Activated naive CD8-positive, alpha-beta T cell treated with anti-CD3 and anti-CD28 coated beads, Interleukin-2, amount 50 U/mL, for 24 hours (primary cell): ENCODE results near the gene GNA14.

Source experiments
- ATAC-seq: fragments of 150-1000 bp; cut with Tn5 transposase; one replicate; pipeline ENCODE4 v1.10.0; 2021
- DNase-seq: peaks from one replicate; pipeline ENCODE4 v3.0.0; 2021
- H3K27ac Mint-ChIP-seq: one replicate; pipeline ENCODE4 v1.8.0; 2021; ENCODE audit warnings: mild to moderate bottlenecking, mixed read lengths
- H3K27me3 Mint-ChIP-seq: one replicate; pipeline ENCODE4 v1.8.0; 2021; ENCODE audit warnings: mixed read lengths
- H3K36me3 Mint-ChIP-seq: one replicate; pipeline ENCODE4 v1.8.0; 2021; ENCODE audit warnings: low read depth, mixed read lengths
- H3K4me1 Mint-ChIP-seq: one replicate; pipeline ENCODE4 v1.8.0; 2021; ENCODE audit warnings: mixed read lengths
- H3K4me3 Mint-ChIP-seq: one replicate; pipeline ENCODE4 v1.8.0; 2021; ENCODE audit warnings: mild to moderate bottlenecking, moderate library complexity, mixed read lengths
- H3K9me3 Mint-ChIP-seq: one replicate; pipeline ENCODE4 v1.8.0; 2021; ENCODE audit warnings: mixed read lengths

GNA14 gene

GRCh38 chr9:77486463-77486862 lies 161.7 kb downstream of the GNA14 start:
- no peak overlapping the region for H3K4me3 Mint-ChIP-seq
- peaks cover 14% of the 10 kb centered on the region for H3K4me1 Mint-ChIP-seq
- DNase-seq, result no peak
- H3K27ac Mint-ChIP-seq, result no peak overlapping the region
- no peaks in the 10 kb centered on the region for H3K36me3 Mint-ChIP-seq
- peaks cover 2% of the 10 kb centered on the region for H3K27me3 Mint-ChIP-seq
- H3K9me3 Mint-ChIP-seq, result peaks cover 4% of the 10 kb centered on the region
- no peak for ATAC-seq

GRCh38 chr9:77475641-77476473 lies 172.3 kb downstream of the GNA14 start:
- DNase-seq (peak; percentile 27), ATAC-seq (peak; percentile 96)
- Mint-ChIP-seq H3K27ac (peak overlapping the region; percentile 84), H3K36me3 (no peaks in the 10 kb centered on the region), H3K4me1 (peaks cover 22% of the 10 kb centered on the region), H3K27me3 (no peaks in the 10 kb centered on the region), H3K9me3 (peaks cover 4% of the 10 kb centered on the region), H3K4me3 (peak overlapping the region; percentile 3)

- no peak for ATAC-seq
- H3K27me3 Mint-ChIP-seq, result no peaks in the 10 kb centered on the region
- H3K9me3 Mint-ChIP-seq, result peaks cover 4% of the 10 kb centered on the region
- H3K27ac Mint-ChIP-seq, result no peak overlapping the region
- H3K4me1 Mint-ChIP-seq, result peaks cover 22% of the 10 kb centered on the region
- H3K36me3 Mint-ChIP-seq, result no peaks in the 10 kb centered on the region
- DNase-seq, result no peak
- H3K4me3 Mint-ChIP-seq, result no peak overlapping the region
Observed at GRCh38 chr9:77474936-77475335, 173.2 kb downstream of the GNA14 start.

GRCh38 chr9:77472646-77473045 lies 175.5 kb downstream of the GNA14 start:
- DNase-seq, result no peak
- no peak for ATAC-seq
- no peaks in the 10 kb centered on the region for H3K27me3 Mint-ChIP-seq
- no peak overlapping the region for H3K4me3 Mint-ChIP-seq
- H3K36me3 Mint-ChIP-seq, result no peaks in the 10 kb centered on the region
- H3K27ac Mint-ChIP-seq, result no peak overlapping the region
- H3K4me1 Mint-ChIP-seq, result peaks cover 22% of the 10 kb centered on the region
- H3K9me3 Mint-ChIP-seq, result no peaks in the 10 kb centered on the region

GRCh38 chr9:77471572-77471971 lies 176.6 kb downstream of the GNA14 start:
- Mint-ChIP-seq H3K36me3 (no peaks in the 10 kb centered on the region), H3K4me1 (peaks cover 14% of the 10 kb centered on the region), H3K9me3 (no peaks in the 10 kb centered on the region), H3K27me3 (peaks cover under 1% of the 10 kb centered on the region), H3K4me3 (no peak overlapping the region), H3K27ac (no peak overlapping the region)
- no peak for DNase-seq
- ATAC-seq, result no peak

GRCh38 chr9:77469515-77470231 lies 178.4 kb downstream of the GNA14 start:
- H3K36me3 Mint-ChIP-seq, result no peaks in the 10 kb centered on the region
- no peak for DNase-seq
- no peaks in the 10 kb centered on the region for H3K9me3 Mint-ChIP-seq
- H3K4me3 Mint-ChIP-seq, result no peak overlapping the region
- H3K4me1 Mint-ChIP-seq, result no peaks in the 10 kb centered on the region
- ATAC-seq, result no peak
- H3K27ac Mint-ChIP-seq, result no peak overlapping the region
- peaks cover 2% of the 10 kb centered on the region for H3K27me3 Mint-ChIP-seq

GRCh38 chr9:77464661-77465060 lies 183.5 kb downstream of the GNA14 start:
- no peak overlapping the region for H3K27ac Mint-ChIP-seq
- no peaks in the 10 kb centered on the region for H3K36me3 Mint-ChIP-seq
- H3K9me3 Mint-ChIP-seq, result no peaks in the 10 kb centered on the region
- no peaks in the 10 kb centered on the region for H3K4me1 Mint-ChIP-seq
- peaks cover 2% of the 10 kb centered on the region for H3K27me3 Mint-ChIP-seq
- H3K4me3 Mint-ChIP-seq, result no peak overlapping the region
- no peak for DNase-seq
- no peak for ATAC-seq

- Mint-ChIP-seq H3K9me3 (no peaks in the 10 kb centered on the region), H3K4me3 (no peak overlapping the region), H3K27me3 (peaks cover 2% of the 10 kb centered on the region), H3K36me3 (no peaks in the 10 kb centered on the region), H3K4me1 (no peaks in the 10 kb centered on the region), H3K27ac (no peak overlapping the region)
- ATAC-seq, result no peak
- DNase-seq, result no peak
Observed at GRCh38 chr9:77463151-77463550, 185.0 kb downstream of the GNA14 start.

GRCh38 chr9:77462066-77462465 lies 186.1 kb downstream of the GNA14 start:
- H3K27me3 Mint-ChIP-seq, result peaks cover 2% of the 10 kb centered on the region
- H3K9me3 Mint-ChIP-seq, result no peaks in the 10 kb centered on the region
- H3K4me1 Mint-ChIP-seq, result peaks cover 4% of the 10 kb centered on the region

GRCh38 chr9:77460938-77461337 lies 187.2 kb downstream of the GNA14 start:
- H3K27ac Mint-ChIP-seq, result no peak overlapping the region
- ATAC-seq (no peak), DNase-seq (no peak)
- peaks cover 6% of the 10 kb centered on the region for H3K4me1 Mint-ChIP-seq
- peaks cover 2% of the 10 kb centered on the region for H3K27me3 Mint-ChIP-seq
- no peaks in the 10 kb centered on the region for H3K9me3 Mint-ChIP-seq
- H3K4me3 Mint-ChIP-seq, result no peak overlapping the region
- no peaks in the 10 kb centered on the region for H3K36me3 Mint-ChIP-seq

More at GRCh38 chr9:77462066-77462465, 186.1 kb downstream of the GNA14 start:
- no peak for ATAC-seq
- H3K4me3 Mint-ChIP-seq, result no peak overlapping the region
- no peak for DNase-seq
- H3K36me3 Mint-ChIP-seq, result no peaks in the 10 kb centered on the region
- H3K27ac Mint-ChIP-seq, result no peak overlapping the region

GRCh38 chr9:77457916-77458592 lies 190.1 kb downstream of the GNA14 start:
- Mint-ChIP-seq H3K36me3 (no peaks in the 10 kb centered on the region), H3K9me3 (no peaks in the 10 kb centered on the region), H3K4me3 (no peak overlapping the region), H3K27me3 (peaks cover 7% of the 10 kb centered on the region), H3K27ac (no peak overlapping the region), H3K4me1 (peaks cover 14% of the 10 kb centered on the region)
- DNase-seq, result peak; percentile 60
- ATAC-seq, result peak; percentile 83

GRCh38 chr9:77456829-77457437 lies 191.2 kb downstream of the GNA14 start:
- H3K36me3 Mint-ChIP-seq, result no peaks in the 10 kb centered on the region
- H3K27ac Mint-ChIP-seq, result no peak overlapping the region
- H3K4me3 Mint-ChIP-seq, result no peak overlapping the region
- DNase-seq (peak; percentile 84), ATAC-seq (peak; percentile 63)
- H3K27me3 Mint-ChIP-seq, result peaks cover 7% of the 10 kb centered on the region
- peaks cover 14% of the 10 kb centered on the region for H3K4me1 Mint-ChIP-seq
- no peaks in the 10 kb centered on the region for H3K9me3 Mint-ChIP-seq

- peak; percentile 30 for DNase-seq
- H3K4me1 Mint-ChIP-seq, result peaks cover 14% of the 10 kb centered on the region
- no peaks in the 10 kb centered on the region for H3K36me3 Mint-ChIP-seq
- no peak for ATAC-seq
- peaks cover 7% of the 10 kb centered on the region for H3K27me3 Mint-ChIP-seq
- no peak overlapping the region for H3K27ac Mint-ChIP-seq
- H3K4me3 Mint-ChIP-seq, result no peak overlapping the region
- no peaks in the 10 kb centered on the region for H3K9me3 Mint-ChIP-seq
Observed at GRCh38 chr9:77455312-77455927, 192.7 kb downstream of the GNA14 start.

GRCh38 chr9:77454663-77455062 lies 193.5 kb downstream of the GNA14 start:
- H3K4me3 Mint-ChIP-seq, result no peak overlapping the region

More at GRCh38 chr9:77454663-77455062, 193.5 kb downstream of the GNA14 start:
- DNase-seq (no peak), ATAC-seq (no peak)
- Mint-ChIP-seq H3K9me3 (no peaks in the 10 kb centered on the region), H3K4me1 (peaks cover 14% of the 10 kb centered on the region), H3K36me3 (no peaks in the 10 kb centered on the region), H3K27ac (no peak overlapping the region), H3K27me3 (peaks cover 7% of the 10 kb centered on the region)
